Effector CD4-positive, alpha-beta T cell (primary cell): ENCODE data around the gene TRH.
"Not testable (repeated sequence)": the region's sequence is repeated elsewhere in the genome, so short reads cannot be mapped to it uniquely, and the experiment has no call there.

Source experiments
- DNase-seq: peaks from one replicate; pipeline ENCODE4 v3.0.0-alpha.2; 2020

TRH gene

DNA sequence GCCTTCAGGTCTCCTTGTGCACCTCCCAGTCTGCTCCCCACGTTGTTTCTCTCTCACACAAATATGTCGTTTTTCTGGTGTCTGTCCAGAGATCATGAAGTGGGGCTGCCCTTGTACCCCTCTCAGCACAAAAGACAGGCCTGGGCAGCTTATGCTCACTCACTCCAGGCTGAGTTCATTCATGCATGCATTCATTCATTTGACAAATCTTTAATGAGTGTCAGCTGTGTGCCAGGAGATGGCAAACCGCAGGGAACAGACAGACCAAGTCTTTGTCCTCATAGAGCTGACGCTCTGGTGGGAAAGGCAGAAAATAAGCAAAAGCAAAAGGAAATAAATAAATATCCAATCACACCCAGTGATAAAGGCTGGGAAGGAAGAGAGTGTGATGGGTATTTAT lies 7.6 kb upstream of the TRH start:
- no peak for DNase-seq

- DNase-seq, result no peak
Observed at GRCh38 chr3:129967761-129968160, 6.8 kb upstream of the TRH start.

DNA sequence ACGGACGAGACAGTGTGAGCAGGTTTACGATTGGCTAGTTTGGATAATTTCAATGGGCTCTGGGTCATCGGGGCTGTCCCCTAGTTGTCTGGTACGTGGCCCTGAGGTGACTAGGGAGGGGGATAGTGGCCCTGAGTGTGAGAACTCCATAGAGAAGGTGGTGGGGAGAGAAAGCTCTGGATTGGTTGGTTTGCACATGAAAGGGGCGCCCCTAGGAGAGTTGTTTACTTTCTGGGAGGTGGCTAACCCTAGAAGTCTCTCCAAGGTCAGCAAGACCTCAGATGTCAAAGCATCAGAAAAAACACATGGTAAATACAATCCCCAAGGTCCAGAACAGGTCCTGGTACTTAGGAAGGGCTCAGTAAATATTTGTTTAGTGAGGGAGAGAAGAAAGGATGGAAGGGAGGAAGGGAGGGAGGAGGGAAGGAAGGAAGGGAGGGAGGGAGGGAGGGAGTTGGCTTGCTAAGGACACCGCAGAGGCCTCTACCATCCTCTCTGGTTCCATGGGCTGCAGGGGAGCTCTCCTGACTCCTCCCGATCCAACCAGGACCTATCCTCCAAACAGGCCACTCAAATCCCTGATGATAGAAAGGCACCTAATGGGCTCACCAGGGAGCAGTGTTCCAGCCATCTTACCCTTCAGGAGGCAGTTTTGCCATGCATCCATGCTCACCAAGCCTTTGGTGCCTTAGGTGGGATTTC lies 3.0 kb upstream of the TRH start:
- no peak for DNase-seq

DNA sequence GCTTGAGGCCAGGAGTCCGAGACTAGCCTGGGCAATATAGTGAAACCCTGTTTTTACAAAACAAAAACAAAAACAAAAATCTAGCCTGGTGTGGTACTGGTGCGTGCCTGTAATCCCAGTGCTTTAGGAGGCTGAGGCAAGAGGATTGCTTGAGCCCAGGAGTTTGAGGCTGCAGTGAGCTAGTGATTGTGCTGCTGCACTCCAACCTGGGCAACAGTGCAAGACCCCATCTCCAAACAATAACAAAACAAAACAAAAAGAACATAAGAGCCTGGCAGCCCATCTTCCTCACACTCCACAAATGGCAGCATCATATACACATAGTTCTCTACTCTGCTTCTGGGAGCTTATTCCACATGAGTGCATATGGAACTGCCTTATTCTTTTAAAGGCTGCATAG lies 2.2 kb upstream of the TRH start:
- no peak for DNase-seq

- DNase-seq, result no peak
Observed at GRCh38 chr3:129973853-129974563, 512 bp upstream of the TRH start.

DNA sequence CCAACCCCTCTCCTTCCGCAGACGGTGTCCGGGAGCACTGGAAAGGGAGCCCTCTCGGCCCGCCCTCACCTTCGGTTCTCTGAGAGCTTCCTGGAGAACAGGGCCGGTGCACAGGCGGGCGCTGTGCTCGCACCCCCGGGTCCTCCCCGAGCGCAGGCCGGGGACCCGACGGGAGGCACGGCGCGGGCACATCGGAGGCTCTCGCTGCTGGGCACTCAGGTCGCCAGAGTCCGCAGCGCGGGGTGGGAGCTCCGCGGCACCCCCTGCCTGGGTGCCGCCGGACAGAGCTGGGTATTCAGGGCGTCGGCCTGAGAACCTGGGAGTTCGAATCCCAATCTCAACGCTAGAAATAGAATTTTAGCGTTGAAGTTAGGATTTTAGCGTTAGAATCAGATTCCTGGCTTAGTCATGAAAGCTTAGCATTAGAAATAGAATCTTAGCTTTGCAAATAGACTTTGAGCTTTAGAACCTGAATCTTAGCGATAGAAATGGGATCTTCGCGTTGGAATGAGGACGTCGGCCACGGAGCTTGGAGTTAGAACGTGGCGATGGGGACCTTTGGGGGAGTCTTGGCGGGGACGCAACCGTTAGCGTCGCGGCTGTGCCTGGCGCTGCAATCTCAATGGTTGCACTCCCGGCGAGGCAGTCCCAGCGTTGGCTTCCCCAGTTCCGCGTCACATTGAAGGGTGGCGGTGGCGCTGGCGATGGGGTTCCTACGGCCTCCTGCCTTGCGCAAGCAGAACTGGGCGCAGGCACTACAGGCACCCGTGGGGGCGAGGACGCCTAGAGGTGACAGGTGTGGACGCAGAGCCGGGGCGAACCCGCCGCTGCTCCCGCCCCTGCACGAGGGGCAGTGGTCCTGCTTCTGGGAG lies 549 bp downstream of the TRH start:
- no peak for DNase-seq

DNA sequence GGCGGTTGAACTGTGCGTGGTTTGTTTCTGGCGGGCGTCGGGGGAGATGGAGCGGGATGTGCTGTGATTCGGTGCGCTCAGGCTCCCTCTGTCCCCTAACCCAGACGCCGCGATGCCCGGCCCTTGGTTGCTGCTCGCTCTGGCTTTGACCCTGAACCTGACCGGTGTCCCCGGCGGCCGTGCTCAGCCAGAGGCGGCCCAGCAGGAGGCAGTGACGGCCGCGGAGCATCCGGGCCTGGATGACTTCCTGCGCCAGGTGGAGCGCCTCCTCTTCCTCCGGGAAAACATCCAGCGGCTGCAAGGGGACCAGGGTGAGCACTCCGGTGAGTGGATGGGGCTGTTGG lies 1.2 kb downstream of the TRH start:
- no peak for DNase-seq

DNA sequence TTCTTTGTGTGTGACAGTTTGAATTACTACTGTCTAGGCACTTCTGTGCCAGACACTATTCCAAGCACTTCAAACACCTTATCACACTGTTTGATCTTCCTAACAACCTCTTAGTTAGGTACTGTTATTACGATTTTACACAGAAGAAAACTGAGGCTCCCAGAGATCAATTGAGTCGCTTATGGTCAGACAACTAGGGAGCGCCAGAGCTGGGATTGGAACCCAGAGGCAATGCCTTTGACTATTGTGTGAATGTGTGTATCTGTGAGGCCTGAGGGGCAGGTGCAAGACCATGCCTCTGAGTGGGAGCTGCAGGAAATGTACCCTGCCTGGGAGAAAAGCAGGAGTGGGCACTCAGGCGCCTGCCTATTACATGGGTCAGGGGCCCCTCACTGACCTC lies 1.8 kb downstream of the TRH start:
- no peak for DNase-seq

- DNase-seq, result no peak
Observed at GRCh38 chr3:129978123-129978522, 3.6 kb downstream of the TRH start.

GRCh38 chr3:129979905-129980304 lies 5.4 kb downstream of the TRH start:
- no peak for DNase-seq

- DNase-seq, result no peak
Observed at GRCh38 chr3:129983561-129983960, 9.0 kb downstream of the TRH start.

DNA sequence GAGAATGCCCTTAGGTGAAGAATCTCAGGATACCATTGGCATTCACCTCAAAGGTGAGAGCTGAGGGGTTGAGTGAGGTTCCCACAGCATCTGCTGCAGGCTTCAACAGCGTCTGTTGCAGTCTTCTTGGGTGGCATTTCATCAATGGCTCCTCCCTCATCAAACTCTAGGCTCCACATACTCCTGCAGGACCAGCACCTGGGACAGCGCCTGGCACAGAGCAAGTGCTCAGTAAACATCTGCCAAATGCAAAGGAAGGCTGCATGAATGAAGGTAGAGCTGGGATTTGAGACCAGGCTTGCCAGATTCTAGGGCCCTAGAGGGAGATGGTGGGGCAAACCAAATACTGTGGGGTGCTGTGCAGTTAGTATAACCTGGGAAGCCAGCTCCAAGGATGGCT lies 9.6 kb downstream of the TRH start:
- DNase-seq, result no peak

- no peak for DNase-seq
Observed at GRCh38 chr3:129985113-129985512, 10.6 kb downstream of the TRH start.

DNA sequence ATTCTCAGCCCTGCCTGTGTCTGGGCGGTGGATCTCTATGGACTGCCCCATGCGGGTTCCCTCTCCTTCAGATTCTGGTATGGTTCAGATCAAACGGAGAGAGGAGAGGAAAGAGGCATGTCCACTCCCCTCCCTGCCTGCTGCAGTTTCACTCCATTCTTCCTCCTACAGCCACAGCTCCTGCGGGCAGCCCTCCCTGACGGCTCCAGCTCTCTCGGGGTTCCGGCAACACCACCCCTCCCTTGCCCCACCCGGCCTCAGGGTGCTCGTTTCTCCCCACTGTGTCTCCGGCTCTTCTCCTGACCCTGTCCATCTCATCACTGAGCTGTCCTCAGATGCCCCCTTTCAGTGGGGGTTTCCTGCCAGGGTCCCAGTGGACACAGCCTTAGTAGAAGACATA lies 13.9 kb downstream of the TRH start:
- no peak for DNase-seq

DNA sequence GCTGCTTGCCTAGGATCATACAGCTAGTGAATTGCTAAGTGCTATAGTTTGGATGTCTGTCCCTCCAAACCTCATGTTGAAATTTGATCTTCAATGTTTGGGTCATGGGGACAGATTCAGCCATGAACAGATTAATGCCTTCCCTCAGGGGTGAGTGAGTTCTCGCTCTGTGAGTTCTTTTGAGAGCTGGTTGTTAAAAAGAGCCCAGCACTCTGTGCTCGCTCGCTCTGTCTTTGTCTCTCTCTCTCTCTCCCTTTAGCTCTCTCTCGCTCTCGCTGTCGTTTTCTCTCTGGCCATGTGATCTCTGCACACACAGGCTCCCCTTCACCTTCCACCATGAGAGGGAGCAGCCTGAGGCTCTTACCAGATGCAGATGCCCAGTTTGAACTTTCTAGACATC lies 14.9 kb downstream of the TRH start:
- no peak for DNase-seq

- DNase-seq, result no peak
Observed at GRCh38 chr3:129992781-129993180, 18.3 kb downstream of the TRH start.

DNA sequence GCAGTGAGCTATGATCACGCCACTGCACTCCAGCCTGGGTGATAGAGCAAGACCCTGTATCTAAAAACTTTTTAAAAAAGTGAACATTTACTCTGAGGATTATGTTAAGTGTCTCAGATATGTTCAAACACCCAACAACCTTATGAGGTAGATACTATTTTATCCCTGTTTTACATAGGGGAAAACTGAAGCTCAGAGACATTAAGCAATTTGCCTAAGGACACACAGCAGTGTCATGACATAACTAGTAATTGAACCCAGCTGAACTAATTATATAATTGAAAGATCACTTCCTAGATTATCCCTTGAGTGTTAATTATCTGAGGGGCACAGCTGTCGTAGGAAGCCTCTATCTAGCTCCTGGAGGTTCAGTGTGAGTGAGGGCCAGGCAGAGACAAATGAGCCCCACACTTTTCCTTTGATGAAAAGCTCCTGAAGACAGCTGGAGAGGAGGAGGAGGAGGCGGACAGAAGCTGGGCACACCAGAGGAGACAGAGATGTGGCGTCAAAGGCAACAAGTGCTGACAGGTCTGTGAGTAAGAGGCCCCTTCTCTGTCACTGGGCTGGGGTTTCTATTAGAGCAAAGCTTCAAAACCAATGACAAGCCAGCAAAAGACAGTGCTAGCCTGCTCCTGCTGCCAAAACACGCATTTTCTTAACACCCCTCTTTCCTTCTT lies 20.5 kb downstream of the TRH start:
- DNase-seq, result no peak

GRCh38 chr3:129996073-129996472 lies 21.6 kb downstream of the TRH start:
- no peak for DNase-seq

- not testable (repeated sequence) for DNase-seq
Observed at GRCh38 chr3:129999176-129999575, 24.7 kb downstream of the TRH start.

DNA sequence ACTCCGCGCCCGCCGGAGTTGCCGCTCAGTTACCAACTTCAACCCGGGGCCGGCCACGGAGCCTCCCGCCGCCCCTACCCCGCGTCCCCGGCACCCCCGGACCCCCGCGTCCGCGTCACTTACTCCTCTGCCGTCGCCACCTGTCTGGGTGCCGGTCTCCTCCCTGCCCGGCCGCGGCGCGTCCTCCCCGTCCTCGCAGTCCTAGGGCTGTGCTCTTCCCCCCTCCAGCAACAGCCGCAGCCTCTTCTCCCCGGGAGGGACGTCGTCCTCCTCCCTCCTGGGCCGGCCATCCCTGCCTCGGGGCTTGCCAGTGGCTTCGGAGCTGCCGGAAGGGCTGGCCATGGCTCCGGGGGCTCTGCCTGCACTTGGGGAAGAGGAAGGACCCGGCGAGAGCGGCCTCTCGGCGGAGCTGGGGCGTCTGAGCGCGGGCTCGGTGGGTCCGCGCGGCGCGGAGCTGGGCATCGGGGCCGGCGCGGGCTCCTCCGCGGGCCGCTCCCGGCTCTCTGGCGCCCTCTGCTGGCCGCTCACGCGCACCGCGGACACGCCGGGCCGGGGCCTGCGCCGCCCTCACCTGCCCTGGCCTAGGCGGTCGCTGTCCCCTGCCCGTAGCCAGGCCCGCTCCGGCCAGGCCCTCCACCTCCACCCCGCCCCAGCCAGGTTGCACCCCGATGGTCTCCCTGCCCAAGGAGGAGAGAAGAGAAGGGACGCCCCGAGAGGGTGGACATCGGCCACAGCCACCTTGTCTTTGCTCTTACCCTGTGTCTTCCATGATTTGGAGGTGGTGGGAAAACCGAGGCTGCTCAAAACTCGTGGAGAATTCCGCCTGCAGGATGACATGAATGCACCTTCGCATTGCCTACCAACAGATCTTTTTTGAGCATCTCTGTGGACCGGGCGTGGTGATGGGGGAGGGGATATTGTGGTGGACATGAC lies 28.4 kb downstream of the TRH start:
- DNase-seq, result peak; percentile 59

- DNase-seq, result no peak
Observed at GRCh38 chr3:130010556-130010955, 36.0 kb downstream of the TRH start.

GRCh38 chr3:130012108-130012507 lies 37.6 kb downstream of the TRH start:
- DNase-seq, result not testable (repeated sequence)
